GM18909 (cell line): Measurements from ENCODE around the gene LGALS1.
A peak's percentile ranks its signal among the peaks of the same experiment; 100 is the strongest.

Experiments
- ATAC-seq: cut with Tn5 transposase; IDR thresholded peaks from one replicate; pipeline ENCODE4 v1.9.1; 2021; ENCODE audit warnings: mild to moderate bottlenecking; ENCODE audit not compliant: unreplicated experiment, poor library complexity

LGALS1 gene

GRCh38 chr22:37659897-37660708 is 15.3 kb upstream of the LGALS1 start:
- no peak for ATAC-seq

DNA sequence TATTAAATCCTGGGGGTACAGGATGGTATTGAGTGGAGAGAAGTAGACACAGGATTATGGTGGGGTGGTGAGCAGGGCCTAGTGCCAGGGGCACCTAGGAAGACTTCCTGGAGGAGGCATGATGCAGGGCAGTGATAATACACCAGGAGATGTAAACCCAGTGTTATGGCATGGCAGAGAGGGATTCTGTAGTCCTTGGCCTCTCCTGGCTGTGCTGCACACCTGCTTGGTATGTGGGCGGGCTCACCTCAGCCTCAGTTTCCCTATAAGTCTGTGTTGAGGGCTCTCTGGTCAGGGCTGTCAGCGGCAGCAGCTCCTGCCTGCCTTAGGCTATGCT is 14.8 kb upstream of the LGALS1 start:
- ATAC-seq, result no peak

DNA sequence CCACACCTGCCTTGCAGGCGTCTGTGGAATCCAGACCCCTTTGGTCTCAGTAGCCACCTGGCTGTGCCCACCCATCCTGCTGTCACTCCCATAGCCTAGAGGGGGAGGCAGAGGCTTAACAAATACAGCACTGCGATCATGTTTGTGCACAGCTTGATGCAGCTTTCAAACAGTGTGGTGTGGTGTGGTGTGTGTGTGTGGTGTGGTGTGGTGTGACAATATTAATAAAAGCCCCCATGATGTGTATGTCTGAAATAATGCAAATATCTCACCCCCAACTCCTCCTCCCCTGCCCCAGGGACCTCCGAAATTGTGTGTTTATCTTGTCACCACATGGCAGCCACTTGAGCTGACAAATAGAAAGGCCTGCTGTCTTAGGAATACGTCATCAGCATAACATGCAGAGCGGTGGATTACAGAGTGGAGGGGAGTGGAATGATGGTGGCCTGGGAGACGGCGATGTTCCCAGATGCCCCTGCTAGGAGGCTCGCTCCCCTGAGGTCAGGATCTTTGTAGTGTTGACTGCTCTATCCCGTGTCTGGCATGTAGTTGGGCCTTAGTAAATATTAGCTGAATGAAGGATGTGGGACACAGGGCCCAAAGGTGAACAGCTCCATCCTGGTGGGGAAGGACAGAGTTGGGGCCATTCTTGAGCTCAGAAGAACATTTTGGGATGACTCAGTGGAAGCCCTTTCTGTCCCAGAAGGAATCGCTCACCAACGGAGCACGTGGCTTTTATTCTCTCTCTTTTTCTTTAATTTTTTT is 14.1 kb upstream of the LGALS1 start:
- no peak for ATAC-seq

- ATAC-seq, result no peak
Measured at GRCh38 chr22:37662039-37662438, 13.4 kb upstream of the LGALS1 start.

DNA sequence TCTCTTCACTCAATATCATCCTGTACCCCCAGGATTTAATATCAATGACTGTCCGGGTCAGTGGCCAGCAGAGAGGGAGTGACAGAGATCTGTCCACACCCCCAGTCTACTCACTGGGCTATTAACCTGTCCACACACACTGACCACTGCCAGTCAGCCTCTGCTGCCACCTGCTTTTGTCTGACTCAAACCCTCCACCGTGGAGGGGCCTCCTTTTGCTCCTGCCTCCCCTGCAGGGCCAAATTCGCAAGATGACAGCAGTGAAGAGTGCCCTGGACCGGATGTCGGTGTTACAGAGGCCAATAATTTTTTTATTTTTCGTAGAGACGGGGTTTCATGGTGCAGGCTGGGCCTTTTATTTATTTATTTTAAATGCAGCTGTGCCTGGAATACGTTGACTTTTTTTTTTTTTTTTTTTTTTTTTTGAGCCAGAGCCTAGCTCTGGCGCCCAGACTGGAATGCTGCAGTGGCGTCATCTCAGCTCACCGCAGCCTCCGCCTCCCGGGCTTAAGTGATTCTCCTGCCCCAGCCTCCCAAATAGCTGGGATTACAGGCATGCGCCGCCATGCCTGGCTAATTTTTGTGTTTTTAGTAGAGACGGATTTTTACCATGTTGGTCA is 11.8 kb upstream of the LGALS1 start:
- ATAC-seq, result no peak

- no peak for ATAC-seq
Measured at GRCh38 chr22:37664249-37665101, 11.0 kb upstream of the LGALS1 start.

GRCh38 chr22:37665487-37665886 is 9.9 kb upstream of the LGALS1 start:
- no peak for ATAC-seq

GRCh38 chr22:37669586-37669985 is 5.8 kb upstream of the LGALS1 start:
- ATAC-seq, result no peak

DNA sequence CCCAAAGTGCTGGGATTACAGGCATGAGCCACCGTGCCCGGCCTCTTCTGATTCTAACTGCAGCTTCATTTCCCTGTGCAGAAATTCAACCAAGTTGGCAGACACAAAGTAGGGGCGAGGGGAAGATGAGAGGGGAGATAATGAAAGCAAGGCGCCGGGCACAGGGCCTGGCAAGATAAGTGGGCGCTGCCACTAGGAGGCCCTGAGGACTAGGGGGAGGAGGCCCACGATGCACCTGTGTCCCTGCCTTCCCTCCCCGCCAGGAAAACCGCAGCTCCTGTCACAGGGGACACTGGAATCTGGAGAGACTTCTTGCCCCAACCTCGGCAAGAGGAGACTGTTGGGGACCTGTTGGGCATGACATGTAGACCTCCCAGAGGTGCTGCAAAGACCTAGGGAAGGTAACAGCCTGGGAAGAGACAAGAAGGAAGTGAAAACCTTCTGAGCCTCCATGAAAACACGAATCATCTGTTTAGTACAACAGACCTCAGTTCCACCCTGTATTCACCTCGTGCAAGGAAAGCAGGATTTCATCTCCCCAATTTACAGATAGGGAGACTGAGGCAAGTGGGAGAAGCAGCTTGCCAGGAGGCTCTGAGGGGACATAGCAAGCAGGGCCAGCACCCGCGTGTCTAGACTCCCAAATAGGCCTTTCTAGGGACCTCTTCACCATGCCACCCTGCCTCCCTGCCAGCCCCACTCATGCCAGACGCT is 3.1 kb upstream of the LGALS1 start:
- no peak for ATAC-seq

DNA sequence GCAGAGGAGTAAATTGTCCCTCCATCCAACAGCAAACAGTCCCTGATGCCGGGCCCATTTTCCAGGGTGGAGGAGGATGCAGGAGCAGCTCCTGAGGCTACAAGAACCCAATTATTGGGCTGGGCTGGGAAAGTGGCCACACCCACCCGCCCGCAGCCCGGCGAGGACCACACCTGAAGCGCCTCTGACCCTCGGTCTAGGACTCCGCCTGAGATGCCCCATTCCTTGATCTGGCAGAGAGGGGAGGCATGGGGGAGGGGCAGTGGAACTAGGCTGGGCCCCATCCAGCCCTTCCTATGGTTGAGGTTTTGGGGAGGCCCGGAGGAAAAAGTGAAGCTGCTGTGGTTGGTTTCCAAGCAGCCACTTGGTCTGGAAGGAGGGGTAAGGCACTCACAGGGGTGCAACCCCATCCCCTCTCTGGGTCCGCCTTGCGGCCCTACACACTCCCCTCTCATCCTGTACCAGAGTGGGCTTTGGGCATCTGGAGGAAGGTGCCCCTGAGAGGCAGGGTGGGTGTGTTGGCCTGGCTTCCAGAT is 2.4 kb upstream of the LGALS1 start:
- no peak for ATAC-seq

DNA sequence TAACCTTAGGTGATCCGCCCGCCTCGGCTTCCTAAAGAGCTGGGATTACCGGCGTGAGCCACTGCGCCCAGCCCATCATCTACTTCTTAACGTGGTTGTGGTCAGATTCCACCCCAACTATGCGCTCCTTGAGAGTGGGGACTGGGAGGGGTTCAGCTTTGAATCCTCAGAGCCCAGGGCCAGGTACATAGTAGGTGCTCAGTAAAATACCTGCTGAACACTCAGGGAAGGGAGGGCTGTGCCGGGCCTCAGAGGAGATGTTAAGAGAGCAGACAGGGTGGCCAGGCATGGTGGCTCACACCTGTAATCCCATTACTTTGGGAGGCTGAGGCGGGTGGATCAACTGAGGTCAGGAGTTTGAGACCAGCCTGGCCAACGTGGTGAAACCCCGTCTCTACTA is 1.2 kb upstream of the LGALS1 start:
- no peak for ATAC-seq

DNA sequence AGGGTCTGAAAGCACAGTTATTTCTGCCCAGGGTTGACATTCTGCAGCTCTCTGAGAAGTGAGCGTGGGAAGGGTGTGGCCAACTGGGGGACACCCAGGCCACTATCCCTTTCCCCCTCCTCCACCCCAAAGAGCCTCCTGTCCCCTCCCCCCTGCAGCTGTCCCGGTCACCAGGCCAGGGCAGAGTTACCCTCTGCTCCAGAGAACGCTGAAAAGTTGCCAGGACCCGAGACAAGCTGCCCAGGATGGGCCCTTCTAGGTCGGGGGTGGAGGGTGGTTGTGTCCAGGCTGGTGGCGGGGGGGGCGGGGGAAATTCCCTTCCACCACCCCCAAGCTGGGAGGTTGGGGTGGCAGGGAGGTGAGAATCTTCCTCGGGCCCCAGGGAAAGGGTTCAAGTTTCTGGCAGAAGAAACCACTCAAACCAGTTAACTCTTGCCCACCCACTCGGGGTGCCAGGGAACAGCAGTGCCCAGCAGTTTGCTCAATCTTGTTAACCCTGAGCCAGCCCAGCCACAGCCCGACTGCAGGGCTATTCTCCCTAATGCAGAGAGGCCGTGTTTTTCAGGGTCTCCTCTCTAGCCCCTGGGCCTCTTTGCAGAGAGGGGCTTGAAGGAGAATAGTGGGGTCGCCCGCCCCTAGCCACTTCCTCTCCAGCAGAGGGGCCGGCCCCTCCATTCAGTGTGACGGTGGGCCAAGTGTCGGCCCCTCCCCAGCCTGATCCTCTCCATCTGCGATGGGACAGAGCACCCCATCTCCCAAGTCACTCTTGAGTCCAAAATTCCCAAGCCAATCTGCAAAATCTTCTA is 697 bp downstream of the LGALS1 start:
- no peak for ATAC-seq

DNA sequence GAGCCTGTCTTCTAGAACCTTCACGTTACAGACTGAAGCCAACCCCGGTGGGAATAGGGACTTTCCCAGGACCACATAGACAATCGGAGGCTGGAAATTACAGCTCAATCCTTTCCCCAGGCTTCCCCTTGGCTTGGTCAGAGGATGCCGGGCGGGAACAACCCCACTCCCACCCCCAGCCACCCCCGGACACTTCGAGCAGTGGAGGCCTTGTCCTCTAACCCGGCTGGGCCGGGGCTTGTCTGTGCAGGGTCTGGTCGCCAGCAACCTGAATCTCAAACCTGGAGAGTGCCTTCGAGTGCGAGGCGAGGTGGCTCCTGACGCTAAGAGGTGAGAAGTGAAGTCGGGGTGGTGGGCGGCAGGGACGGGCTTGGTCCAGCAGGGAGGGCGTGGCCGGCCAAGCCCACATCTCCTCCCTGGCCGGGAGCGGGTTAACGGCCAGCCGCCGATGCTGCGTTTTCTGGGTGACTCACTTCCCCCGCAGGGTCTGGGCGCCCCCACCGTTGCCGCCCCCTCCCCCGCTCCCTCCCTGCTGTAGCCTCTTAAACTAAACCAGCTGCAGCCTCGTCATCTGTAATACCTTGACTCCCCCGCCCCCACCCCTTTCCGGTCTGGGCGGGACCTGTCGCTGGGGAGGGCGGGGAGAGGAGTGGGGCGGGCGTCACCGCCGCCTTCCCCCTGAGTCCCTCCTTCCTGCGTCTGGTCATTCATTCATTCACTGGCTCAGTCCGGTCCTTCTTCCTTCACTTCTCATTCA is 1.5 kb downstream of the LGALS1 start:
- peak; percentile 47 for ATAC-seq

DNA sequence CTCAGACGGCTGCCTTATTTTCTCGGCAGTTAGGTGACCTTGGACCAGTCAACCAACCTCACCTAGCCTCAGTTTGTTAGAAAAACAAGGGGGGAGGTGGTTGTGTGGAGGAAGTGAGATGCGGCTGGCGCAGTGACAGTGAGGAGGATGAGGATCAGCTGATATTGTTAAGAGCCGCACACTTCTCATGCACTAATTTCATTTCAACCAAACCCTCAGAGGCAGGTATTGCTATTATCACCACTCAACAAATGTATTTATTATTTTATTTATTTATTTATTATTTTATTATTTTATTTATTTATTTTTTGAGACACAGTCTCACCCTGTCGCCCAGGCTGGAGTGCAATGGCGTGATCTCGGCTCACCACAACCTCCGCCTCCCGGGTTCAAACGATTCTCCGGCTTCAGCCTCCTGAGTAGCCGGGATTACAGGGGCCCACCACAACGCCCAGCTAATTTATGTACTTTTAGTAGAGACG is 2.1 kb downstream of the LGALS1 start:
- ATAC-seq, result no peak

DNA sequence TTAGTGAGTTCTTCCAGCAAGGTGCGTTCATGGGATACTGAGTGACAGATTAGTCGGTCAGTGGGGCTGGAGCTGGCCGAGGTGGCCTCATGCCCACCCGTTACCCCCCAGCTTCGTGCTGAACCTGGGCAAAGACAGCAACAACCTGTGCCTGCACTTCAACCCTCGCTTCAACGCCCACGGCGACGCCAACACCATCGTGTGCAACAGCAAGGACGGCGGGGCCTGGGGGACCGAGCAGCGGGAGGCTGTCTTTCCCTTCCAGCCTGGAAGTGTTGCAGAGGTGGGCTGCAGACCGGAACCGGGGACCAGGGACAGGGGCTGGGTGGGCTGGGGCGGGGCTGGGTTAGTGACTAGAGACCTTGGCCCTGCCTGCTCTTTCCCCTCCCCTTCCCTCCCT is 2.9 kb downstream of the LGALS1 start:
- ATAC-seq, result no peak

GRCh38 chr22:37679670-37680069 is 4.2 kb downstream of the LGALS1 start:
- ATAC-seq, result no peak

GRCh38 chr22:37680191-37680851 is 4.9 kb downstream of the LGALS1 start:
- ATAC-seq, result no peak
